Erythroblast (primary cell): ENCODE data around the gene FECH.

ENCODE experiments used
- GATA1 ChIP-seq: IDR thresholded peaks from 2 replicates; pipeline ENCODE4 v1.6.1; 2011; ENCODE audit warnings: low read depth, mild to moderate bottlenecking, control low read depth, low read length, moderate library complexity
- POLR2A ChIP-seq: IDR thresholded peaks from 2 replicates; pipeline ENCODE4 v1.6.1; 2011; ENCODE audit warnings: mild to moderate bottlenecking, low read length

GRCh38 chr18:57574866-57575265 is 11.6 kb downstream of the FECH start:
- TF ChIP-seq POLR2A (no peak), GATA1 (no peak)
